ENCODE data around the gene TERT.
"Not testable (repeated sequence)": the region's sequence is repeated elsewhere in the genome, so short reads cannot be mapped to it uniquely, and the experiment has no call there.

TERT gene
- 0.16 to 10.1 (median 0.39) reads per million in 3 experiments for total RNA-seq

GRCh38 chr5:1294835-1295649 lies at the start of gene TERT:
TSS of gene TERT (minus strand) at chr5:1295068. CDS start at chr5:1294989, 79 bp downstream.
- peak; percentile 53 for DNase-seq

DNA sequence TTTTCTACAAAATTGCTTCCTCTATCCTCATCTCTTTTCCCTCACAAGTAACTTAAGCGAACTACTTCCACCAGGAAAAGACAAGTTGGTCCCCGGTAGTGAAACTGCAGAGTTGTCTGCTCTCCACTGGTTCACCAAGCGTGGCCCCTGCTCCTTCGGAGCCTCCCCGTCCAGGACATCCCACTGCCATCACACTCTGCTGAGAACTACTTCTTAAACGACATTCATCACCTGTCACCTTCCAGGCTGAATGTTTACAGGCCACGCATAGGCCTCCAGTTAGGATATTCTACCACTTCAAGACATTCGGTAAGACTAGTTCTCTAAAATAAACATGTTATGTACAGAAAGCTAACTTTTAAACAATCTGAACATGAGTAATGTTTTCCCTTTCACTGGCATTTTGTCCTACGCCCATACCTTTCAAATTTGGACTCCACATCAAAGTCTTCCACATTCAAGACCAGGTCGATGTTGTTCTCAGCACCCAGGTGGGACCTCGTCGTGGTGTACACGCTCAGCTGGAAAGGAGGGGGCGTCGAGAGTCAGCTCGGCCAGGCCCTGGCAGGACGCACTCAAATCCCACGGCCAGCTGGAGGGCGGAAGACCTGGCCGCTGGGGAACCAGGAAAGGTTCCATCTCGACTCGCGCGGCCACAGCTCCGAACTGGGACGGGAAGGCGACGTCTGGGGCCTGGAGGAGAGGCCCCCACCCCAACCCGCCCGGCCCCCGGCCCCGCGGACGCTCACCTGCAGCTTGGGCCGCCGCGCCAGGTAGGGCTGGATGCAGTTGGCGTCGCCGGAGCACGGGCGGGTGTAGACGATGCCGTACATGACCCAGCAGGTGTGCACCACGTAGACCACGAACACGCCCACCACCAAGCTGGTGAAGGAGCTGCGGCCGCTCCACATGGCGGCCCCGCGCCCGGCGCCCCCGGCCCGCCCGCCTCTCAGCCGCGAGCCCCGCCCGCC lies 49.3 kb upstream of the TERT start:
- DNase-seq: no peak

DNA sequence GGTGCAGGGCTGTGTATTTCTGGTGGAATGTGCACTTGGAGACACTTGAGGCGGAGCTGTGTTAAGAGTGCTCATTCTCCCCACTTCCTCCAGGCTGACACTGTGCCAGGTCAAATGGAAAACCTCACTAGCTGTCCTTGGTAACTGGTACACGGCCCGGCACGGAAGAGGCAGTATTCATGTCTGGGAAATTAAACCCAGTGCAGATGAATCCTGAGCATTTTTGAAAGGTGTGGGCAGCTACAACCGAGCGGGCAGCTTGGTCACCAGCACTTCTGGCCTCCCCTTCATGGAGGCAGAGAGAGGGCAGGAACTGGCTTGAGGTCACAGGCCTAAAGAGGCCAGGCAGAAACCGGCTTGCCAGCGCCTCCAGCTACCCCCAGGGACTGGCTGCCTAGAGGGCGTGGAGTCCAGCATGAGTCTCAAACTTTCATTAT lies 48.5 kb upstream of the TERT start:
- DNase-seq: no peak

DNA sequence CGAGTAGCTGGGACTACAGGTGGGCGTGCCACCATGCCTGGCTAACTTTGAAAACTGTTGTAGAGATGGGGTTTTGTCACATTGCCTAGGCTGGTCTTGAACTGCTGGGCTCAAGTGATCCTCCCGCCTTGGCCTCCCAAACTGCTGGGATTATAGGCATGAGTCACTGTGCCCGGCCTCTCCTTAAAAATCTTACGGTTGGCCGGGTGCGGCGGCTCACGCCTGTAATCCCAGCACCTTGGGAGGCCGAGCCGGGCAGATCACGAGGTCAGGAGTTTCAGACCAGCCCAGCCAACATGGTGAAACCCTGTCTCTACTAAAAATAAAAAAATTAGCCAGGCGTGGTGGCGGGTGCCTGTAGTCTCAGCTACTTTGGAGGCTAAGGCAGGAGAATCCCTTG lies 47.8 kb upstream of the TERT start:
- DNase-seq: not testable (repeated sequence)

GRCh38 chr5:1342268-1342667 lies 47.4 kb upstream of the TERT start:
- DNase-seq: no peak

GRCh38 chr5:1341863-1342262 lies 47.0 kb upstream of the TERT start:
- DNase-seq: no peak

DNA sequence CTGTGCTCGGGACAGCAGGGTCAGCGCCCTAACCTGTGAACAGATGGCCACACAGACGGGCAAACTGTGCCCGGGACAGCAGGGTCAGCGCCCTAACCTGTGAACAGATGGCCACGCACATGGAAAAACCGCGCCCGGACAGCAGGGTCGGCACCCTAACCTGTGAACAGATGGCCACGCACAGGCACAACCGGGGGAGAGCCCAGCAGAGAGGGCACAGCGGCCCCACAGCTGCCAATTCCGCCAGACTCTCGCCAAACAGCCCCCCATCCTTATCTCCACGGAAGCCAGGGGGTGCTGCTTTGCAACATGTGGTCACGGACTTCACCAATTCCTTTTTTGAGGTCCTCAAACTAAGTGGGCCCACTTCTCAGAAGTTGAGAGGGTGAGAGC lies 44.9 kb upstream of the TERT start:
- DNase-seq: not testable (repeated sequence)

DNA sequence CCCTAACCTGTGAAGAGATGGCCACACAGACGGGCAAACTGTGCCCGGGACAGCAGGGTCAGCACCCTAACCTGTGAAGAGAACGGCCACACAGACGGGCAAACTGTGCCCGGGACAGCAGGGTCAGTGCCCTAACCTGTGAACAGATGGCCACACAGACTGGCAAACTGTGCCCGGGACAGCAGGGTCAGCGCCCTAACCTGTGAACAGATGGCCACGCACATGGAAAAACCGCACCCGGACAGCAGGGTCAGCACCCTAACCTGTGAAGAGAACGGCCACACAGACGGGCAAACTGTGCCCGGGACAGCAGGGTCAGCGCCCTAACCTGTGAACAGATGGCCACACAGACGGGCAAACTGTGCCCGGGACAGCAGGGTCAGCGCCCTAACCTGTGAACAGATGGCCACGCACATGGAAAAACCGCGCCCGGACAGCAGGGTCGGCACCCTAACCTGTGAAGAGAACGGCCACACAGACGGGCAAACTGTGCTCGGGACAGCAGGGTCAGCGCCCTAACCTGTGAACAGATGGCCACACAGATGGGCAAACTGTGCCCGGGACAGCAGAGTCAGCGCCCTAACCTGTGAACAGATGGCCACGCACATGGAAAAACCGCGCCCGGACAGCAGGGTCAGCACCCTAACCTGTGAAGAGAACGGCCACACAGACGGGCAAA lies 44.4 kb upstream of the TERT start:
- DNase-seq: not testable (repeated sequence)

GRCh38 chr5:1338506-1339070 lies 43.7 kb upstream of the TERT start:
- no peak for DNase-seq

- no peak for DNase-seq
Observed at GRCh38 chr5:1338196-1338490, 43.3 kb upstream of the TERT start.

GRCh38 chr5:1337489-1338195 lies 42.8 kb upstream of the TERT start:
- DNase-seq: no peak

GRCh38 chr5:1336749-1337488 lies 42.1 kb upstream of the TERT start:
- DNase-seq: no peak

- no peak for DNase-seq
Observed at GRCh38 chr5:1336106-1336561, 41.3 kb upstream of the TERT start.

DNA sequence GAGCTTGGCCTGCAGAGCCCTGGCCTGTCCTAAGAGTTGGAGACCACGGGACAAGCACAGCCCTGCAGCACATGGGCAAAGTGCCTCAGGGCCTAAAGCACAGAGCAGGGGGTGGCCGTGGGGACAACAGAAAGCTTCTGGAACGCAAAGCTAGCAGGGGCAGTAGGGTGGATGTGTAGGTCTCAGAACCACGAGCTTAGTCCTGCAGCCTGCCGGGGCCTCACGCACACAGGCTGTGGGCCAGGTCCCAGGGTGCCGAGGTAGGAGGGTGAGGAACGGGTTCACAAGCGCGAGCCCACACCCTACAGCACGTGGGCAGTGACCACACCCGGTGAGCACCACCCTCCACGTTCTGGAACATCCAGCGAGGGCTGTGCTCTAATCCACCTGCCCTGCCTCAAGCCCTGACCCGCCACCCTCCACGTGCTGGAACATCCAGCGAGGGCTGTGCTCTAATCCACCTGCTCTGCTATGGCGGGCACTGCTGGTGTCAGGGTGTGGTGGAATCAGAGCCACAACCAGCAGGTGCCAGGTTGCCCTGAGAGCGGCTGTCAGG lies 40.8 kb upstream of the TERT start:
- no peak for DNase-seq

DNA sequence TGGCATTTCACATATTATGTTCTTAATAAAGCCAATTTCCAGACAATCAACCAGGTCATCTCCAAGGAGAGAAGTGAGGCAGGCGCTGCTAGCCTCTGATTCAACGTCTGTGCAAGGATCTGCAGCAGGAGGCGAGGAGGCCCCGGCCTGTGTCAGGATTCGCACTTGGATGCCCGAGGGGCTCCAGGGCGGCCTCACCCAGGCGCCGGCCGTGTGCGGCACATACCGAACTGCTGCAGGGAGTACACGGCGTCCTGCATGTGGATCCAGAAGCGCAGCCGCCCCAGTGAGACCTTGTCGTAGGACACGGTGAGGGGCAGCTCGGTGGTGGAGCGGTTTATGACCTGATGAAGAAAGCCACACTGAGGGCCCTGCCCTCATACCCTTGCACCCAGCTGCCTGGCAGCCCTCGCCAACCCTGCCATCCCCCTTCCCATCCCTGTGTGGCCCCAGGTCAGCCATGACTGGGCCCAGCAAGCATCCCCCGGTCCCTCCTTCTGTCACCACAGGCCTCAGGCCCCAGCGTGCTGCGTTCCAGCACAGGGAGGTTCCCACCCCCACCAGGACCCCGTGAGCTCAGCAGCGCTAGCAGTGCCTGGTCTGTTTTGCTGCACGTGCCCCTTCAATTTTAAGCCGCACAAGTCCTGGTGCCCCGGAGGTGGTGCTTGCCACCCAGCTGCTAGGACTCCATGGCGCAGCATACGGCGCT lies 40.1 kb upstream of the TERT start:
- DNase-seq: no peak

GRCh38 chr5:1333986-1334385 lies 39.1 kb upstream of the TERT start:
- no peak for DNase-seq

- DNase-seq: not testable (repeated sequence)
Observed at GRCh38 chr5:1333286-1333685, 38.4 kb upstream of the TERT start.

GRCh38 chr5:1332461-1333001 lies 37.7 kb upstream of the TERT start:
- no peak for DNase-seq

DNA sequence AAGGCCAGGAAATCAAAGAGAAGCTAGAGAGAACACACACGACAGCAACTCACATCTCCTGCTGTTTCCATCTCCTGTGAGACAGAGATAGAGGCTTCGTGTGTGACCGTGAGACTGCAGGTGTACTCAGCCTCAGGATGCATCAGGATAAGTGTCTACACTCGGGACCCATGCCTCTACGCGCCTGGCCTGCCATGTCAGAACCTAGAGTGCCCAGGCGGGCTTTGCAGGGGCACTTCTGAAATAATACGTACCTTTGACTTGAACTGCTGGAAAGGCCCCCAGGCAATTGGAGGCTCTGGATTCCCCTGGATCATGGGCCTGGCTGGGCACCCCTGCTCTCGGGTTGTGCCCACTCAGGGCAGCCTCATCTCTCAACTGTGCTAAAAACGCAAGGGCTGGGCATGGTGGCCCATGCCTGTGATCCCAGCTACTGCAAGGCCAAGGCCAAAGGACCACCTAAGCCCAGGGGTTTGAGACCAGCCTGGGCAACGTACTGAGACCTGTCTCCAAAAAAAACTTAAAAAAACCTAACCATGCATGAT lies 37.1 kb upstream of the TERT start:
- no peak for DNase-seq

All from central memory CD4-positive, alpha-beta T cell (primary cell).